GM12878 (cell line): Measurements from ENCODE around the gene NEGR1. TPM values are rescaled to one million over a fixed set of nuclear protein-coding genes. Genes with fewer than 3 reads are reported as not detected.

Experiments used
- ATF7 ChIP-seq: fragments of 450-650 bp; IDR thresholded peaks from 2 replicates; pipeline ENCODE4 v1.6.1; 2016; ENCODE audit warnings: low read depth, mild to moderate bottlenecking
- DPF2 ChIP-seq: fragments of 450-650 bp; IDR thresholded peaks from 2 replicates; pipeline ENCODE4 v1.6.1; 2017; ENCODE audit warnings: mild to moderate bottlenecking
- KDM1A ChIP-seq: fragments of 200-600 bp; sonication (generic); IDR thresholded peaks from 2 replicates; pipeline ENCODE4 v1.6.1; 2016; ENCODE audit warnings: borderline replicate concordance
- POLR2A ChIP-seq: IDR thresholded peaks from 2 replicates; pipeline ENCODE4 v1.6.1; 2011; ENCODE audit warnings: low read depth, mild to moderate bottlenecking, low read length
- RAD21 ChIP-seq: IDR thresholded peaks from 2 replicates; pipeline ENCODE4 v1.6.1; 2011; ENCODE audit warnings: mild to moderate bottlenecking, low read depth, low read length, moderate library complexity; ENCODE audit not compliant: insufficient read depth
- SUPT20H ChIP-seq: IDR thresholded peaks from 2 replicates; pipeline ENCODE4 v1.6.1; 2011; ENCODE audit warnings: low read depth, mild to moderate bottlenecking, low read length, moderate library complexity, borderline replicate concordance; ENCODE audit not compliant: control insufficient read depth
- TCF3 ChIP-seq: IDR thresholded peaks from 2 replicates; pipeline ENCODE4 v1.6.1; 2012; ENCODE audit warnings: low read depth, mild to moderate bottlenecking, low read length, borderline replicate concordance; ENCODE audit not compliant: insufficient read depth
- polyA plus RNA-seq, 11 experiments: library from polyadenylated mRNA; depleted of rRNA in 4 of 11; unstranded in 6 of 11; stranded (reverse) in 5 of 11; fragments of >200 nt; fragmentation: Nextera tagmentation in 4 of 11; fragmentation: Illumina TruSeq in 1 of 11; extraction: Ambion mirVana in 4 of 11; extraction: Trizol in 1 of 11; gene quantifications; 1 replicate in 1 of 11; 2 replicates in 10 of 11; pipeline versions ENCODE4 v1.2.1 to v1.2.3, GENCODE V29; 2011 to 2016; ENCODE audit warnings: inconsistent platforms in 2 of 11, missing spikeins in 2 of 11, low read depth in 1 of 11
- total RNA-seq, 4 experiments: library from RNA; depleted of rRNA in 3 of 4; stranded (reverse); fragments of >200 nt in 3 of 4; fragmentation: Illumina TruSeq in 1 of 4; extraction: Trizol in 1 of 4; gene quantifications; 2 replicates each; pipeline versions ENCODE4 v1.2.1 to v1.2.3, GENCODE V29; 2013 to 2021
- TF ChIP-seq, protein P1 (sequence below): fragments of 450-650 bp; IDR thresholded peaks from 2 replicates; pipeline ENCODE4 v1.6.1; 2017; ENCODE audit warnings: mild to moderate bottlenecking, moderate library complexity
- TF ChIP-seq, protein P2 (sequence below): IDR thresholded peaks from 2 replicates; pipeline ENCODE4 v1.6.1; 2012; ENCODE audit warnings: low read depth, low read length, improper control_type of control experiment
- TF ChIP-seq, protein P3 (sequence below), 3 experiments: IDR thresholded peaks in 2 of 3; conservative IDR thresholded peaks in 1 of 3; 2 replicates each; pipeline ENCODE4 v1.5.1; 2011; ENCODE audit warnings: low read depth in 3 of 3, low read length in 3 of 3, mild to moderate bottlenecking in 3 of 3, control low read depth in 2 of 3, moderate library complexity in 2 of 3, inconsistent platforms in 1 of 3, mixed read lengths in 1 of 3; ENCODE audit not compliant: control insufficient read depth in 2 of 3, insufficient read depth in 1 of 3; ENCODE audit errors: extremely low read depth in 1 of 3

NEGR1 gene
- total and polyA plus RNA-seq, 10 of the 15 experiments (the other 5 are each of a cell fraction or from before 2014, with no cell fraction given) = under 0.01 to 0.03 (median 0.01) TPM; not detected in 7

DNA sequence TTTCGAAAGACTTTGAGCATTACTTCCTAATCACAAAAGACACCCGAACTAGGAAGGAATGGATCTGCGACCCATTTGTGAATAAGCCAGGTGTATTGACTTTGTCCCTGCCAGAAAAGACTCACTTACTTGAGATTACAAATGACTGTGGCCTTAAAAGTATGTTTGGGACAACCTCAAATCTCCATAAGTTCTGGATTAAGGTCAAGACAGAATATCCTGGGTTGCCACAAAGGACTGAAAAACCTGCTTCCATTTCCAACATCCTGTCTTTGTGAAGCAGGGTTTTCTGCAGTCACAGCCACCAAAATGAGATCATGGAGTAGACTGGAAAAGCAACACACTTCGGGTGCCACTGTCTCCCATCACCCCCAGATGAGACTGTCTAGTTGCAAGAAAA is 664.1 kb downstream of the NEGR1 start (continued):
- TF ChIP-seq, protein P1, sequence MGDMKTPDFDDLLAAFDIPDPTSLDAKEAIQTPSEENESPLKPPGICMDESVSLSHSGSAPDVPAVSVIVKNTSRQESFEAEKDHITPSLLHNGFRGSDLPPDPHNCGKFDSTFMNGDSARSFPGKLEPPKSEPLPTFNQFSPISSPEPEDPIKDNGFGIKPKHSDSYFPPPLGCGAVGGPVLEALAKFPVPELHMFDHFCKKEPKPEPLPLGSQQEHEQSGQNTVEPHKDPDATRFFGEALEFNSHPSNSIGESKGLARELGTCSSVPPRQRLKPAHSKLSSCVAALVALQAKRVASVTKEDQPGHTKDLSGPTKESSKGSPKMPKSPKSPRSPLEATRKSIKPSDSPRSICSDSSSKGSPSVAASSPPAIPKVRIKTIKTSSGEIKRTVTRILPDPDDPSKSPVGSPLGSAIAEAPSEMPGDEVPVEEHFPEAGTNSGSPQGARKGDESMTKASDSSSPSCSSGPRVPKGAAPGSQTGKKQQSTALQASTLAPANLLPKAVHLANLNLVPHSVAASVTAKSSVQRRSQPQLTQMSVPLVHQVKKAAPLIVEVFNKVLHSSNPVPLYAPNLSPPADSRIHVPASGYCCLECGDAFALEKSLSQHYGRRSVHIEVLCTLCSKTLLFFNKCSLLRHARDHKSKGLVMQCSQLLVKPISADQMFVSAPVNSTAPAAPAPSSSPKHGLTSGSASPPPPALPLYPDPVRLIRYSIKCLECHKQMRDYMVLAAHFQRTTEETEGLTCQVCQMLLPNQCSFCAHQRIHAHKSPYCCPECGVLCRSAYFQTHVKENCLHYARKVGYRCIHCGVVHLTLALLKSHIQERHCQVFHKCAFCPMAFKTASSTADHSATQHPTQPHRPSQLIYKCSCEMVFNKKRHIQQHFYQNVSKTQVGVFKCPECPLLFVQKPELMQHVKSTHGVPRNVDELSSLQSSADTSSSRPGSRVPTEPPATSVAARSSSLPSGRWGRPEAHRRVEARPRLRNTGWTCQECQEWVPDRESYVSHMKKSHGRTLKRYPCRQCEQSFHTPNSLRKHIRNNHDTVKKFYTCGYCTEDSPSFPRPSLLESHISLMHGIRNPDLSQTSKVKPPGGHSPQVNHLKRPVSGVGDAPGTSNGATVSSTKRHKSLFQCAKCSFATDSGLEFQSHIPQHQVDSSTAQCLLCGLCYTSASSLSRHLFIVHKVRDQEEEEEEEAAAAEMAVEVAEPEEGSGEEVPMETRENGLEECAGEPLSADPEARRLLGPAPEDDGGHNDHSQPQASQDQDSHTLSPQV = no peak
- TF ChIP-seq TCF3 (no peak), KDM1A (no peak), ATF7 (no peak), SUPT20H (no peak), DPF2 (no peak), RAD21 (no peak), POLR2A (no peak)
- TF ChIP-seq, protein P2, sequence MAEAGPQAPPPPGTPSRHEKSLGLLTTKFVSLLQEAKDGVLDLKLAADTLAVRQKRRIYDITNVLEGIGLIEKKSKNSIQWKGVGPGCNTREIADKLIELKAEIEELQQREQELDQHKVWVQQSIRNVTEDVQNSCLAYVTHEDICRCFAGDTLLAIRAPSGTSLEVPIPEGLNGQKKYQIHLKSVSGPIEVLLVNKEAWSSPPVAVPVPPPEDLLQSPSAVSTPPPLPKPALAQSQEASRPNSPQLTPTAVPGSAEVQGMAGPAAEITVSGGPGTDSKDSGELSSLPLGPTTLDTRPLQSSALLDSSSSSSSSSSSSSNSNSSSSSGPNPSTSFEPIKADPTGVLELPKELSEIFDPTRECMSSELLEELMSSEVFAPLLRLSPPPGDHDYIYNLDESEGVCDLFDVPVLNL = no peak
- TF ChIP-seq, protein P3, sequence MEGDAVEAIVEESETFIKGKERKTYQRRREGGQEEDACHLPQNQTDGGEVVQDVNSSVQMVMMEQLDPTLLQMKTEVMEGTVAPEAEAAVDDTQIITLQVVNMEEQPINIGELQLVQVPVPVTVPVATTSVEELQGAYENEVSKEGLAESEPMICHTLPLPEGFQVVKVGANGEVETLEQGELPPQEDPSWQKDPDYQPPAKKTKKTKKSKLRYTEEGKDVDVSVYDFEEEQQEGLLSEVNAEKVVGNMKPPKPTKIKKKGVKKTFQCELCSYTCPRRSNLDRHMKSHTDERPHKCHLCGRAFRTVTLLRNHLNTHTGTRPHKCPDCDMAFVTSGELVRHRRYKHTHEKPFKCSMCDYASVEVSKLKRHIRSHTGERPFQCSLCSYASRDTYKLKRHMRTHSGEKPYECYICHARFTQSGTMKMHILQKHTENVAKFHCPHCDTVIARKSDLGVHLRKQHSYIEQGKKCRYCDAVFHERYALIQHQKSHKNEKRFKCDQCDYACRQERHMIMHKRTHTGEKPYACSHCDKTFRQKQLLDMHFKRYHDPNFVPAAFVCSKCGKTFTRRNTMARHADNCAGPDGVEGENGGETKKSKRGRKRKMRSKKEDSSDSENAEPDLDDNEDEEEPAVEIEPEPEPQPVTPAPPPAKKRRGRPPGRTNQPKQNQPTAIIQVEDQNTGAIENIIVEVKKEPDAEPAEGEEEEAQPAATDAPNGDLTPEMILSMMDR (IDR thresholded peaks at IDR 0.05 in 2 of 3, conservative IDR thresholded peaks at IDR 0.05 in 1 of 3; ENCODE audit: control insufficient read depth in 2 of 3, extremely low read depth in 1 of 3, insufficient read depth in 1 of 3, low read depth in 3 of 3, low read length in 3 of 3) = no peak
